K562 (cell line): Measurements from ENCODE around the gene DOLPP1. TPM values are rescaled to one million over a fixed set of nuclear protein-coding genes. Genes with fewer than 3 reads are reported as not detected.

Experiments used
- ATAC-seq: fragments of 200-7000 bp; cut with Tn5 transposase; 3 replicates; pipeline ENCODE4 v1.9.1; 2020; ENCODE audit warnings: moderate library complexity
- BruUV-seq: library from RNA; stranded (reverse); fragments of 400-500 nt; replicated peaks from 2 replicates; lab custom pipeline; 2021; lab: Mats Ljungman, UMichigan
- CTCF ChIA-PET: fragments of 300-600 bp; formaldehyde crosslinking; extraction: SDS; loops from one replicate; lab custom pipeline; 2021; ENCODE audit warnings: low intra/inter-chr PET ratio; lab: Yijun Ruan, JAX
- POLR2A ChIA-PET: fragments of 300-600, 350-650 bp; sonication (Branson Sonifier 250); formaldehyde crosslinking; extraction: SDS; loops from one replicate; lab custom pipeline; 2021; ENCODE audit warnings: antibody characterized with exemption, inconsistent platforms; lab: Yijun Ruan, JAX
- DNase-seq, 4 experiments: peaks; one replicate each; pipeline versions ENCODE4 v3.0.0 to v3.0.0-alpha.2; 2011 to 2018; ENCODE audit warnings: low spot score in 3 of 4, mixed read lengths in 3 of 4; ENCODE audit errors: extremely low read depth in 1 of 4
- FAIRE-seq: peaks from 2 replicates; lab custom pipeline; 2011; peaks lifted over from hg19 to GRCh38; lab: Jason Lieb, UNC
- H2AFZ ChIP-seq: 2 replicates; pipeline ENCODE4 v1.6.0; 2011; ENCODE audit warnings: low read depth, low read length, control low read depth, inconsistent platforms
- H3K27ac ChIP-seq: fragments of 200-600 bp; 3 replicates; pipeline ENCODE4 v1.8.0; 2011; ENCODE audit warnings: low read depth, mild to moderate bottlenecking, control low read depth, inconsistent platforms, low read length, moderate library complexity, mixed read lengths; ENCODE audit errors: extremely low read depth
- H3K27me3 ChIP-seq, 2 experiments: fragments of 300-600 bp in 1 of 2; 2 replicates in 1 of 2; 3 replicates in 1 of 2; pipeline versions ENCODE4 v1.6.0 to v1.8.0; 2011; ENCODE audit warnings: inconsistent platforms in 2 of 2, low read length in 2 of 2, mild to moderate bottlenecking in 1 of 2, mixed read lengths in 1 of 2, moderate library complexity in 1 of 2; ENCODE audit not compliant: control insufficient read depth in 2 of 2, insufficient read depth in 2 of 2
- H3K36me3 ChIP-seq: fragments of 300-600 bp; 3 replicates; pipeline ENCODE4 v1.8.0; 2011; ENCODE audit warnings: mild to moderate bottlenecking, low read length, inconsistent platforms; ENCODE audit not compliant: control insufficient read depth, insufficient read depth
- H3K4me1 ChIP-seq, 2 experiments: fragments of 200-600 bp in 1 of 2; replicated peaks in 1 of 2; 2 replicates in 1 of 2; 3 replicates in 1 of 2; pipeline versions ENCODE4 v1.5.1 to v1.8.0; 2011; ENCODE audit warnings: inconsistent platforms in 2 of 2, low read length in 2 of 2, mild to moderate bottlenecking in 1 of 2, mixed read lengths in 1 of 2, moderate library complexity in 1 of 2; ENCODE audit not compliant: control insufficient read depth in 2 of 2, insufficient read depth in 2 of 2
- H3K4me2 ChIP-seq: 2 replicates; pipeline ENCODE4 v1.6.1; 2011; ENCODE audit warnings: low read length, control low read depth, inconsistent platforms, mixed read lengths; ENCODE audit not compliant: insufficient read depth
- H3K4me3 ChIP-seq: fragments of 200-600 bp; sonication (generic), shearing (Covaris generic); 2 replicates; pipeline ENCODE4 v1.5.1; 2016; ENCODE audit warnings: control low read depth, inconsistent platforms
- H3K79me2 ChIP-seq: fragments of 200-600 bp; 3 replicates; pipeline ENCODE4 v1.8.0; 2011; ENCODE audit warnings: low read length, inconsistent platforms; ENCODE audit not compliant: control insufficient read depth, insufficient read depth
- H3K9ac ChIP-seq, 2 experiments: 2 replicates each; pipeline versions ENCODE4 v1.6.0 to v1.6.1; 2011; ENCODE audit warnings: low read depth in 2 of 2, low read length in 2 of 2, control low read depth in 1 of 2, inconsistent platforms in 1 of 2, mild to moderate bottlenecking in 1 of 2, mixed read lengths in 1 of 2; ENCODE audit not compliant: insufficient read depth in 1 of 2
- H3K9me1 ChIP-seq: one replicate; pipeline ENCODE4 v1.6.0; 2011; ENCODE audit warnings: inconsistent platforms, mild to moderate bottlenecking, low read length, moderate library complexity; ENCODE audit not compliant: control insufficient read depth, insufficient read depth
- H3K9me3 ChIP-seq: replicated peaks from 2 replicates; pipeline ENCODE4 v1.5.1; 2011; ENCODE audit warnings: low read depth, low read length, inconsistent platforms; ENCODE audit not compliant: control insufficient read depth, insufficient read depth
- H4K20me1 ChIP-seq: replicated peaks from 2 replicates; pipeline ENCODE4 v1.6.1; 2011; ENCODE audit warnings: low read length, inconsistent platforms, mixed read lengths; ENCODE audit not compliant: control insufficient read depth, insufficient read depth
- CREB1 ChIP-seq, 2 experiments: sonication (generic) in 1 of 2; formaldehyde crosslinking in 1 of 2; IDR thresholded peaks; 2 replicates each; pipeline versions ENCODE4 v1.6.1 to v1.8.0; 2012 to 2022; ENCODE audit warnings: inconsistent platforms in 1 of 2, mild to moderate bottlenecking in 1 of 2, missing genetic modification reagents in 1 of 2, moderate library complexity in 1 of 2
- FIP1L1 ChIP-seq: fragments of 200-400 bp; formaldehyde crosslinking; IDR thresholded peaks from 2 replicates; pipeline ENCODE4 v1.6.1; 2018; ENCODE audit warnings: mild to moderate bottlenecking, low read depth, low read length; ENCODE audit not compliant: poor library complexity, severe bottlenecking
- NUFIP1 ChIP-seq: fragments of 450-650 bp; IDR thresholded peaks from 2 replicates; pipeline ENCODE4 v1.6.1; 2018; ENCODE audit not compliant: partially characterized antibody
- POLR2G ChIP-seq: fragments of 200-400 bp; formaldehyde crosslinking; IDR thresholded peaks from 2 replicates; pipeline ENCODE4 v1.6.1; 2017; ENCODE audit warnings: low read depth, mild to moderate bottlenecking, antibody characterized with exemption, low read length, moderate library complexity
- TARDBP ChIP-seq: fragments of 450-650 bp; IDR thresholded peaks from 2 replicates; pipeline ENCODE4 v1.6.1; 2016
- TCF7L2 ChIP-seq: fragments of 150-350 bp; IDR thresholded peaks from 2 replicates; pipeline ENCODE4 v1.6.1; 2016; ENCODE audit warnings: low read depth, mild to moderate bottlenecking, low read length, moderate library complexity
- ZFP36 ChIP-seq: fragments of 150-350 bp; IDR thresholded peaks from 2 replicates; pipeline ENCODE4 v1.6.1; 2018; ENCODE audit warnings: low read length, low read depth; ENCODE audit not compliant: partially characterized antibody
- ZNF707 ChIP-seq: fragments of 250-450 bp; sonication (Bioruptor Pico); conservative IDR thresholded peaks from 2 replicates; pipeline ENCODE4 v1.8.0; 2022; ENCODE audit warnings: inconsistent platforms, mild to moderate bottlenecking, moderate library complexity
- WGBS: fragments of 100-300 bp; shearing (Covaris generic); methylation state at CpG from one replicate; pipeline ENCODE4 v1.1.6; 2016; ENCODE audit warnings: low coverage, mixed read lengths; ENCODE audit not compliant: insufficient coverage; ENCODE audit errors: missing lambda C conversion rate; 5-methylcytosine and 5-hydroxymethylcytosine counted together
- in situ Hi-C: fragments of 300-500 bp; cut with MboI; formaldehyde crosslinking; loops from 4 replicates; pipeline ENCODE4 v1.15.0; 2018; ENCODE audit warnings: inconsistent platforms, mixed read lengths
- intact Hi-C: fragments of 100-400 bp; cut with micrococcal nuclease; formaldehyde crosslinking; loops from 2 replicates; pipeline ENCODE4 v1.14.2; 2022
- polyA plus RNA-seq, 8 experiments: library from polyadenylated mRNA; depleted of rRNA in 4 of 8; stranded (reverse) in 5 of 8; unstranded in 3 of 8; fragments of >200 nt; fragmentation: Nextera tagmentation in 2 of 8; fragmentation: Illumina TruSeq in 1 of 8; extraction: Ambion mirVana in 2 of 8; extraction: Trizol in 1 of 8; gene quantifications; 2 replicates each; pipeline versions ENCODE4 v1.2.1 to v1.2.3, GENCODE V29; 2011 to 2014; ENCODE audit warnings: inconsistent platforms in 1 of 8, missing spikeins in 1 of 8
- total RNA-seq, 7 experiments: library from RNA; depleted of rRNA in 6 of 7; stranded (reverse); fragments of >200 nt in 6 of 7; fragmentation: Illumina TruSeq in 2 of 7; extraction: Trizol in 2 of 7; gene quantifications; 2 replicates each; pipeline versions ENCODE4 v1.2.1 to v1.2.3, GENCODE V29; 2011 to 2021; ENCODE audit warnings: low replicate concordance in 1 of 7
- TF ChIP-seq, protein P1 (sequence below): IDR thresholded peaks from 2 replicates; pipeline ENCODE4 v1.6.1; 2011; ENCODE audit not compliant: insufficient read length; ENCODE audit errors: extremely low read depth

Gene DOLPP1
- total and polyA plus RNA-seq, 9 of the 15 experiments (the other 6 are each of a cell fraction or from before 2014, with no cell fraction given), result 3.0 to 39.8 (median 30.5) TPM

DNA sequence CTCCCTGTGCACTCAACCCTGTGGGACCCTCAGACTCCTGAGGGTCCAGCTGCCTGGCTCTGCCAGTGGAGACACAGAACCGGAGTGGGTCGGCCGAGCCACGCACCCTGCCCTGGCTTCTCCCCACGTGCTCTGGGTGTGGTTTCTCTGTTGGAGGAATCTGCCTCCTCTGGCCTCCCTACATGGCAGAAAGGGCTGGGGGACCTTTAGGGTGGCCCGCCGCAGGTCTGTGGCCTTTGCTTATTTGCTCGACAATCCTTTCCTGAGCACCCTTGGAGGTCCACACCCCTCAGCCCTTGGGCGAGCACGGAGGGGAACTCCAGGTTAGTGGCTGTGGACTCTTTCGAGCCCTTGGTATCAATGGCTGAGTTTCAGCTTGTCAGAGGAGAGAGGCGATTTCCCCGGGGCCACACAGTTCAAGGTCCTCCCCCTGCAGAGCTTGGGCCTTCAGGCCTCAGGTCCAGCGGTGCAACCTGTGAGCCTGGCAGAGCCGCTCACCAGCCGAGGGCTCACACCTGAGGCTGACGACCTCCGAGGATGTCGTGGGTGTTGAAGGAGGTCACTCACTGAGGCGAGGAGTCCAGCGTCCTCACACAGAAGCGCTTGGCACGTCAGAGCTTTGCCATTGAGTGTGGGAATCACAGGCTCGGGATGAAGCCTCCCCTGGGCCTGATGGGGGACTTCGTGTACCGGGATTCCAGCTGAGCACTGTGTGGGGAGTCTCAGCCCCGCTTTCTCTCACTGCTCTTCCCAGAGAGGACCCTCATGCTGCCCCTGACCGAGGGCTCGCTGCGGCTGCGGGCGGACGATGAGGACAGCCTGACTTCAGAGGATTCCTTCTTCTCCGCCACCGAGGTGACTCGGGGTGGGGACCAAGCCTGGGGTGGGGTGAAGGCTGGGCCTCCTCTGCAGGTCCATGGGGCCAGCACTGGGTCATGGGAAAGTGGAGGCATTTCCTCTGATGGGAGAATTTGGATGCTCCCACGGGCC lies 20.8 kb upstream of the DOLPP1 start:
- no peak for FAIRE-seq
- CTCF ChIA-PET, result no interaction called here

DNA sequence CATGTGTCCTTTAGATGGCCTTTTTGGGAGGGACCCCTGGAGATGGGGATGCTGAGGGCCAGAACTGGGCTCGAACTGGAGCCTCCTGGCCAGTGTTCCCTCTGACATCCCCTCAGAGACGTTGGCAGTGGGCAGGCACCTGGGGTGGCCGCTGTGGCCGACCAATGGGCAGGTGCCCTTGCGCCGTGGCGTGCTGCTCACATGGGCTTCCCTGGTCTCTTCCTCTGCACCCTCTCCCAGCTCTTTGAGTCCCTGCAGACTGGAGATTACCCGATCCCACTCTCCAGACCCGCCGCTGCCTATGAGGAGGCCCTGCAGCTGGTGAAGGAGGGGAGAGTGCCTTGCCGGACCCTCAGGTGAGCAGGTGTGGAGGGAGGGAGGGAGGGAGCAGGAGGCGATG lies 19.9 kb upstream of the DOLPP1 start:
- TF ChIP-seq FIP1L1, result no peak
- TF ChIP-seq TARDBP, result no peak
- TF ChIP-seq, protein P1, sequence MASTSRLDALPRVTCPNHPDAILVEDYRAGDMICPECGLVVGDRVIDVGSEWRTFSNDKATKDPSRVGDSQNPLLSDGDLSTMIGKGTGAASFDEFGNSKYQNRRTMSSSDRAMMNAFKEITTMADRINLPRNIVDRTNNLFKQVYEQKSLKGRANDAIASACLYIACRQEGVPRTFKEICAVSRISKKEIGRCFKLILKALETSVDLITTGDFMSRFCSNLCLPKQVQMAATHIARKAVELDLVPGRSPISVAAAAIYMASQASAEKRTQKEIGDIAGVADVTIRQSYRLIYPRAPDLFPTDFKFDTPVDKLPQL, result no peak
- no peak for TF ChIP-seq TCF7L2
- TF ChIP-seq NUFIP1, result no peak
- TF ChIP-seq ZFP36, result no peak
- CTCF ChIA-PET, result no interaction called here
- POLR2A ChIA-PET, result interaction anchor here (0.6 kb wide), 1 partner anchor 173 kb away, joined by 3 read pairs; no protein-coding TSS in a partner anchor
- Histone ChIP-seq H3K4me3 (no peak overlapping the region), H3K9me1 (peaks cover 4% of the 10 kb centered on the region), H3K36me3 (peaks cover 79% of the 10 kb centered on the region), H2AFZ (no peak overlapping the region), H3K4me1 (peaks cover 0 to 12% of the 10 kb centered on the region in 2 experiments; a peak in 2 of 5 replicates), H3K9ac (peak overlapping the region in 1 of 2 experiments; percentile 68; a peak in 2 of 4 replicates), H3K27ac (no peak overlapping the region), H4K20me1 (no peaks in the 10 kb centered on the region), H3K27me3 (no peaks in the 10 kb centered on the region), H3K79me2 (no peaks in the 10 kb centered on the region), H3K9me3 (no peaks in the 10 kb centered on the region), H3K4me2 (no peak overlapping the region)
- DNase-seq (no peak), FAIRE-seq (no peak), ATAC-seq (no peak)
- no TSS peak for BruUV-seq
- WGBS, result 92% methylated on average over 7 of the region's 12 CpGs
- in situ Hi-C loops, result no loop called here
- intact Hi-C loops, result no loop called here

More for the DNA sequence above, 20.8 kb upstream of the DOLPP1 start:
- no peak for DNase-seq
- Histone ChIP-seq H3K79me2 (no peaks in the 10 kb centered on the region), H3K36me3 (peaks cover 73% of the 10 kb centered on the region; the same call in 2 of the 3 replicates), H3K4me1 (peaks cover 0 to 12% of the 10 kb centered on the region in 2 experiments; a peak in 2 of 5 replicates), H3K27ac (no peak overlapping the region), H3K4me2 (no peak overlapping the region), H4K20me1 (no peaks in the 10 kb centered on the region), H3K9me1 (no peaks in the 10 kb centered on the region), H3K4me3 (no peak overlapping the region), H2AFZ (no peak overlapping the region), H3K9ac (no peak overlapping the region; a peak in 1 of 4 replicates), H3K27me3 (no peaks in the 10 kb centered on the region), H3K9me3 (no peaks in the 10 kb centered on the region)
- no TSS peak for BruUV-seq
- intact Hi-C loops, result no loop called here
- peak; percentile 47; the same call in 1 of the 2 replicates for TF ChIP-seq POLR2G
- no peak for TF ChIP-seq CREB1 (IDR thresholded peaks at IDR 0.05)
- TF ChIP-seq CREB1 (CRISPR knock-in tag; IDR thresholded peaks at IDR 0.05), result no peak
- no peak for TF ChIP-seq ZNF707 (CRISPR knock-in tag)
- 94% methylated on average over 28 of the region's 37 CpGs for WGBS
- POLR2A ChIA-PET, result interaction anchor here (0.6 kb wide), 1 partner anchor 173 kb away, joined by 3 read pairs; no protein-coding TSS in a partner anchor
- no peak for ATAC-seq
- in situ Hi-C loops, result no loop called here
